Uterus (tissue), 4 donors: ENCODE measurements around the gene TULP1. TPM values are rescaled to one million over a fixed set of nuclear protein-coding genes. Genes with fewer than 3 reads are reported as not detected.

Source experiments
- DNase-seq, 2 donors: peaks; one replicate each; pipeline ENCODE4 v3.0.0-alpha.2; 2019 to 2020
- H3K27ac ChIP-seq, 2 donors: fragments of 200-600 bp; sonication (generic); 1 replicate in 1 of 2; 2 replicates in 1 of 2; pipeline ENCODE4 v1.5.1; 2016 to 2018
- H3K27me3 ChIP-seq, 2 donors: fragments of 200-600 bp; sonication (generic); one replicate each; pipeline ENCODE4 v1.5.1; 2018 to 2019; ENCODE audit warnings: control low read depth in 1 of 2
- H3K36me3 ChIP-seq, 2 donors: fragments of 200-600 bp; sonication (generic); one replicate each; pipeline ENCODE4 v1.5.1; 2019; ENCODE audit warnings: control low read depth in 1 of 2
- H3K4me1 ChIP-seq, 2 donors: fragments of 200-600 bp; sonication (generic); one replicate each; pipeline ENCODE4 v1.5.1; 2018 to 2019; ENCODE audit warnings: control low read depth in 1 of 2
- H3K4me3 ChIP-seq, 2 donors: fragments of 200-600 bp; sonication (generic); 1 replicate in 1 of 2; 2 replicates in 1 of 2; pipeline ENCODE4 v1.5.1; 2018 to 2019; ENCODE audit warnings: mild to moderate bottlenecking in 1 of 2
- H3K9me3 ChIP-seq, 2 donors: fragments of 200-600 bp; sonication (generic); one replicate each; pipeline ENCODE4 v1.5.1; 2019; ENCODE audit warnings: control low read depth in 1 of 2
- POLR2A ChIP-seq, 2 donors: fragments of 450-650 bp; IDR thresholded peaks; one replicate each; pipeline ENCODE4 v1.6.1; 2016; ENCODE audit warnings: antibody characterized with exemption in 2 of 2, mild to moderate bottlenecking in 1 of 2, moderate library complexity in 1 of 2
- intact Hi-C: fragments of 100-400 bp; cut with DNase I; formaldehyde crosslinking; loops from one replicate; pipeline ENCODE4 v1.15.1; 2023; ENCODE audit warnings: low total_unique reads
- total RNA-seq, 4 donors: library from RNA; depleted of rRNA in 3 of 4; stranded (reverse); fragments of >200 nt in 3 of 4; gene quantifications; one replicate each; pipeline versions ENCODE4 v1.1.0 to v1.2.4, GENCODE V29; 2014 to 2023
- TF ChIP-seq, protein P1 (sequence below), 4 experiments: fragments of 200-600 bp in 2 of 4; fragments of 450-650 bp in 2 of 4; sonication (generic) in 2 of 4; IDR thresholded peaks; one replicate each; pipeline ENCODE4 v1.5.1; 2016 to 2019; ENCODE audit warnings: antibody characterized with exemption in 4 of 4, mild to moderate bottlenecking in 2 of 4, moderate library complexity in 1 of 4
- donor health status: DM: yes; HTN: yes; CAD: no.

TULP1 gene
- total RNA-seq, 4 donors from 2014 or later, result 1.6 to 3.2 (median 2.1) TPM; not detected in 1

GRCh38 chr6:35495258-35496035 is 17.2 kb downstream of the TULP1 start:
- peak overlapping the region; percentile 98 to 100 for H3K27ac ChIP-seq
- H3K36me3 ChIP-seq, result no peaks in the 10 kb centered on the region
- peak; percentile 54 to 75 for DNase-seq
- TF ChIP-seq, protein P1, sequence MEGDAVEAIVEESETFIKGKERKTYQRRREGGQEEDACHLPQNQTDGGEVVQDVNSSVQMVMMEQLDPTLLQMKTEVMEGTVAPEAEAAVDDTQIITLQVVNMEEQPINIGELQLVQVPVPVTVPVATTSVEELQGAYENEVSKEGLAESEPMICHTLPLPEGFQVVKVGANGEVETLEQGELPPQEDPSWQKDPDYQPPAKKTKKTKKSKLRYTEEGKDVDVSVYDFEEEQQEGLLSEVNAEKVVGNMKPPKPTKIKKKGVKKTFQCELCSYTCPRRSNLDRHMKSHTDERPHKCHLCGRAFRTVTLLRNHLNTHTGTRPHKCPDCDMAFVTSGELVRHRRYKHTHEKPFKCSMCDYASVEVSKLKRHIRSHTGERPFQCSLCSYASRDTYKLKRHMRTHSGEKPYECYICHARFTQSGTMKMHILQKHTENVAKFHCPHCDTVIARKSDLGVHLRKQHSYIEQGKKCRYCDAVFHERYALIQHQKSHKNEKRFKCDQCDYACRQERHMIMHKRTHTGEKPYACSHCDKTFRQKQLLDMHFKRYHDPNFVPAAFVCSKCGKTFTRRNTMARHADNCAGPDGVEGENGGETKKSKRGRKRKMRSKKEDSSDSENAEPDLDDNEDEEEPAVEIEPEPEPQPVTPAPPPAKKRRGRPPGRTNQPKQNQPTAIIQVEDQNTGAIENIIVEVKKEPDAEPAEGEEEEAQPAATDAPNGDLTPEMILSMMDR (IDR thresholded peaks at IDR 0.05), result no peak
- TF ChIP-seq POLR2A (IDR thresholded peaks at IDR 0.05), result peak in 1 of 2 donors; percentile 32
- peak overlapping the region; percentile 50 to 88 for H3K4me3 ChIP-seq
- H3K9me3 ChIP-seq, result no peaks in the 10 kb centered on the region
- no peaks in the 10 kb centered on the region for H3K27me3 ChIP-seq
- peaks cover 0 to 34% of the 10 kb centered on the region in 2 donors for H3K4me1 ChIP-seq
- intact Hi-C loops, result no loop called here

DNA sequence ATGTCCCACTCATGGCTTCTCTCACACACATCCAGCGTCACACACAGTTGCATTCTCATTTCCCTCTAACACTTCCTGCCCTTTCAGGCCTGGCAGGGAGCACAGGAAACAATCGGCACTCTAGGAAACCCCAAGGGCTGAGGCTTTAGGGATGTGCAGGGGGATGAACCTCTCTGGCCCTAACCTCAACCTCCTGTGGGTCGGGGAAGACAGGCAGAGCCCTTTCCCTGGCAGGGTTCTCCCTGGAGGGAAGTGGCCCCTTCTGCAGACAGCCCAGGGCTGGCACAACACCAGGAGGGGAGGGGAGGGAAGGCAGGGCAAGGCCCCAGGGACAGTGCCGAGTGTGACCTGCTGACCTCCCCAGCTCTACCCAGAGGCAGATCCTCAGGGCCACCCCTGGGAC is 18.5 kb downstream of the TULP1 start:
- H3K27me3 ChIP-seq, result no peaks in the 10 kb centered on the region
- H3K4me1 ChIP-seq, result peaks cover 0 to 42% of the 10 kb centered on the region in 2 donors
- peak overlapping the region; percentile 50 to 88 for H3K4me3 ChIP-seq
- no peak for TF ChIP-seq POLR2A (IDR thresholded peaks at IDR 0.05)
- no peaks in the 10 kb centered on the region for H3K36me3 ChIP-seq
- intact Hi-C loops, result no loop called here
- H3K9me3 ChIP-seq, result no peaks in the 10 kb centered on the region
- DNase-seq, result peak in 1 of 2 donors; percentile 31
- H3K27ac ChIP-seq, result peak overlapping the region; percentile 98 to 100

GRCh38 chr6:35493307-35493983 is 19.3 kb downstream of the TULP1 start:
- no peak for DNase-seq
- TF ChIP-seq POLR2A (IDR thresholded peaks at IDR 0.05), result no peak
- TF ChIP-seq, protein P1 (IDR thresholded peaks at IDR 0.05), result no peak
- intact Hi-C loops, result no loop called here
- Histone ChIP-seq H3K4me3 (no peak overlapping the region), H3K4me1 (peaks cover 0 to 42% of the 10 kb centered on the region in 2 donors), H3K27ac (peak overlapping the region; percentile 98 to 100), H3K9me3 (no peaks in the 10 kb centered on the region), H3K27me3 (no peaks in the 10 kb centered on the region), H3K36me3 (no peaks in the 10 kb centered on the region)

DNA sequence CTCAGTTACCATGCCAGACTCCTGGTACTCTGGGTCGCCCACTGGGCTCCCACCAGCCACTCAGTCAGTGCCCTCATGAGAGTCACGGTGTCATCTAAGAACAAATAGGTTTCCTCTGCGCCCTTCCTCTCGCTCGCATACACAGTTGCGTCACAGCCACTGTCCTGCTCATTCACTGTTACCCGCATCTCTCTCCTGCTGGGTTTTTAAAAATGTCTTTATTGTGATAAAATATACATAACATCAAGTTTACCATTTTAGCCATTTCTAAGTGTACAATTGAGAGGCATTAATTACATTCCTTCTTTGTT is 19.8 kb downstream of the TULP1 start:
- H3K27ac ChIP-seq, result peak overlapping the region; percentile 98 to 100
- H3K36me3 ChIP-seq, result no peaks in the 10 kb centered on the region
- H3K27me3 ChIP-seq, result no peaks in the 10 kb centered on the region
- peaks cover 0 to 37% of the 10 kb centered on the region in 2 donors for H3K4me1 ChIP-seq
- no peak for DNase-seq
- H3K4me3 ChIP-seq, result no peak overlapping the region
- H3K9me3 ChIP-seq, result no peaks in the 10 kb centered on the region
- intact Hi-C loops, result no loop called here
- TF ChIP-seq, protein P1 (IDR thresholded peaks at IDR 0.05), result no peak
- TF ChIP-seq POLR2A (IDR thresholded peaks at IDR 0.05), result no peak

DNA sequence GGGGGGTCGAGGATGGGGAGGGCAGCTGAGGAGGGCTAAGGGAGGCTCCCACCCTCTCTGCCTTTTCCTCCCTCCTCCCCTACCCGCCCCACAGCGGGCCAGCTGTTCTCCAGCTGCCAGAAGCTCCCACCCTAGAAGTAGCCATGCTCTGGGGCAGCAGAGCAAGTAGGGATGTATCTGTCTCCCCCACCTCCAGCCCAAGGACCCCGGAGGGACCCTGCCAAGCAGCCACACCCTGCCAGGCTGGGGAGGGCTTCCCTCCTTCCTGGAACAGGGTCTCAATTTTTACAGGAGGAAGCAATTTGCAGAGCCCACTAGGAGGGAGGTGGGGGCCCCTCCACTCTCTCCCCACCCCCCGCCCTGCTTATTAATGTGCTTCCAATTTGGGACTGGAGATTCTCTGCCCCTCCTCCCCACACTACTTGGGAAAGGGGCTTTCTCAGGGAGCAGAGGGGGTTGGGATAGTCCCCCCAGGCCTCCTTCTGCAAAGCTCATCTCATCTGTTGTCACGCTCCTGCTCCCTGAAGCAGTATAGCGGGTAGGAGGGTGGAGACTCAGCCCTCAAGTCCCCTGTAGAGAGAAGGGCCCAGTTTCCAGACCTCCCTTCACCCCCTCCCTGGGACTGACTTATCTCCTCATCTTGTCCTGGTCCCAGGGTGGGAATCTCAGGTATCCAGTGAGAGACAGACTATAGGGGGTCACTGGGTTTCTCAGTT is 20.3 kb downstream of the TULP1 start:
- peak overlapping the region in 1 of 2 donors; percentile 4 for H3K4me3 ChIP-seq

More for the DNA sequence above, 20.3 kb downstream of the TULP1 start:
- H3K9me3 ChIP-seq, result no peaks in the 10 kb centered on the region
- peak overlapping the region; percentile 98 to 100 for H3K27ac ChIP-seq
- no peaks in the 10 kb centered on the region for H3K27me3 ChIP-seq
- peak in 1 of 2 donors; percentile 51 for DNase-seq
- no peak for TF ChIP-seq POLR2A (IDR thresholded peaks at IDR 0.05)
- TF ChIP-seq, protein P1 (IDR thresholded peaks at IDR 0.05), result no peak
- intact Hi-C loops, result no loop called here
- no peaks in the 10 kb centered on the region for H3K36me3 ChIP-seq
- H3K4me1 ChIP-seq, result peaks cover 3 to 42% of the 10 kb centered on the region in 2 donors
